Keratinocyte (primary cell): ENCODE results near the gene PRLHR.

ENCODE experiments used
- CTCF ChIP-seq, 3 experiments: IDR thresholded peaks in 1 of 3; conservative IDR thresholded peaks in 1 of 3; optimal IDR thresholded peaks in 1 of 3; 2 replicates in 2 of 3; 3 replicates in 1 of 3; pipeline versions ENCODE3 to v1.5.1; 2011; ENCODE audit warnings: low read length in 3 of 3, mild to moderate bottlenecking in 3 of 3, moderate library complexity in 2 of 3, control low read depth in 1 of 3, inconsistent platforms in 1 of 3; ENCODE audit not compliant: insufficient read depth in 2 of 3; ENCODE audit errors: extremely low read depth in 1 of 3
- EZH2 ChIP-seq: IDR thresholded peaks from one replicate; pipeline ENCODE4 v1.6.1; 2012; ENCODE audit warnings: inconsistent platforms, mild to moderate bottlenecking, low read length, moderate library complexity

GRCh38 chr10:118563373-118563890 lies 32.0 kb downstream of the PRLHR start:
- TF ChIP-seq CTCF (optimal IDR thresholded peaks at IDR 0.05 in 1 of 3, IDR thresholded peaks at IDR 0.05 in 1 of 3, conservative IDR thresholded peaks at IDR 0.05 in 1 of 3; ENCODE audit: extremely low read depth in 1 of 3, insufficient read depth in 2 of 3, low read length in 3 of 3) (no peak), EZH2 (no peak)
